Neural progenitor cell (in vitro differentiated cells): ENCODE data around the gene IL25.

Source experiments
- CTCF ChIP-seq: fragments of 200-600 bp; sonication (generic); IDR thresholded peaks from 2 replicates; pipeline ENCODE4 v1.5.1; 2017; ENCODE audit warnings: antibody characterized with exemption, mild to moderate bottlenecking
- EZH2 ChIP-seq: fragments of 200-600 bp; sonication (generic); IDR thresholded peaks from 2 replicates; pipeline ENCODE4 v1.6.1; 2017; ENCODE audit warnings: antibody characterized with exemption, mild to moderate bottlenecking, moderate library complexity
- EZH2phosphoT487 ChIP-seq: fragments of 200-600 bp; sonication (generic); IDR thresholded peaks from 2 replicates; pipeline ENCODE4 v1.6.1; 2017; ENCODE audit warnings: antibody characterized with exemption

GRCh38 chr14:23356662-23357061 is 15.9 kb upstream of the IL25 start:
- TF ChIP-seq CTCF (no peak), EZH2 (no peak), EZH2phosphoT487 (no peak)
